ENCODE data around the gene GAREM1.

- no peak for TF ChIP-seq CTCF (IDR thresholded peaks at IDR 0.05; ENCODE audit: poor library complexity)
- no peak for TF ChIP-seq EZH2 (IDR thresholded peaks at IDR 0.05; ENCODE audit: borderline replicate concordance)
These were observed 212.0 kb downstream of the GAREM1 start for GRCh38 chr18:32258558-32259204.
